Tongue (tissue), 2 donors: ENCODE data around the gene LIPE. TPM values are rescaled to one million over a fixed set of nuclear protein-coding genes. Genes with fewer than 3 reads are reported as not detected.

Experiments used
- DNase-seq: peaks from one replicate; pipeline ENCODE4 v3.0.0-alpha.2; 2015
- total RNA-seq: library from RNA; depleted of rRNA; stranded (reverse); fragments of >200 nt; gene quantifications from one replicate; pipeline ENCODE4 v1.2.3, GENCODE V29; 2014

The LIPE gene
- total RNA-seq, 1 donor from 2014 or later: 14.2 TPM

DNA sequence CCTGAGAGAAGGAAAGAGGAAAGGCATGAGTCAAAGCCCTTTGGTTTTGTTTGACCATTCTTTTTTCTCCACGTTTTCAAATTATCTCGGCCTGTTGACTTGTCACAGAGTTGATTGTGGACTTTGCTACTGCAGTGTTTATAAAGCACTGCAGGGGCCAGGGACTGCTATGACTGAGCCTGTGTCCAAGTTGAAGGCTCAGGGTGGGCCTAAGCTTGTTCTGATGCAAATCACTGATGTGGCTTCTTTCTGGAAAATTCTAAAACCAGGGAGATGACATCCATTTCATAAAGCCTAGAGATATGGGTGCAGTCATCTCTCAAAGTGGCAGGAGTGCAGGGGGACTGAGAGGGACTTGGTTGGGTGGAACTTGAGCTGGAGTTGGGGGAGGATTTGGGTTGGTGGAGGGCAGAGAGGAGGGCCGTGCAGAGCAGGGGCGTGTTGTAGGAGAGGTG is 16.8 kb upstream of the LIPE start:
- no peak for DNase-seq

DNA sequence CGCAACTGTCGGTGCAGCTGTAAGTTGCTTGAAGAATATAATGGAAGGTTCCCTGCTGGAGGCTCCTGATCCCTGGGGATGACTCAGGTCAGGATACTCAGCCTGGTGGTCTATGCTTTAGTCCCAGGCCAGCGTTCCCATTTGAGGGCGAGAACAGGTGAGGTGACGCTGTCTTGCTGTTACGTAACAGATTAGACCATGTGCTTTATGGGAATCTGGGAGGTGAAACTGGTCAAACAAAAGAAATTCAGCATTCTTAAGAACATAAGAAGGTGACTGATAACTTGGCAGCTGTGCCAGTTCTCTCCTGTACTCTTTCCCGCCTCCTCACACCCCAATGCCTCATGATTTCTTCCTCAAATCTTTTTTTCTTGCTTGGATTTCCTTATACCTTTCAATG is 15.6 kb upstream of the LIPE start, which contains the start of gene CXCL17:
TSS of gene CXCL17 (minus strand) at position 114 of the 400 bp plus-strand sequence. CDS start 114 bp downstream, outside the sequence.
- DNase-seq: no peak

DNA sequence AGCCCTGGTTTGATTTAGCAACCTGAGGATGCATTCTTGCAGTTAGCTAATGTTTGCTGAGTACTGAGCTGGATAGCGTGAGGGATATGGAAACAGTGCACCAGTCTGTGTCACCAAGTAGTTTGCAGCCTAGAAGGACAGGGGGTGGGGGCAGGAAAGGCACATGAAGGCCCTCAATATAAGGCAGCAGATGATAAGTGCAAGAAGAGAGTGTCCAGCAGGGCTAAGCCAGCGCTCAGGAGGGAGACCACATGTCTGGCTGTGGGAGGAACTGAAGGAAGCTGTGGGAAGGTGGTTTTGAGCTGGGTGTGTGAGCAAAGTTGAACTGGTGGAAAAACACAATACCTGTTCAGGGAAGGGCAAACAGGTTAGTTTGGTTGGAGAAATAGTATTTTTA is 13.9 kb upstream of the LIPE start:
- peak; percentile 46 for DNase-seq

DNA sequence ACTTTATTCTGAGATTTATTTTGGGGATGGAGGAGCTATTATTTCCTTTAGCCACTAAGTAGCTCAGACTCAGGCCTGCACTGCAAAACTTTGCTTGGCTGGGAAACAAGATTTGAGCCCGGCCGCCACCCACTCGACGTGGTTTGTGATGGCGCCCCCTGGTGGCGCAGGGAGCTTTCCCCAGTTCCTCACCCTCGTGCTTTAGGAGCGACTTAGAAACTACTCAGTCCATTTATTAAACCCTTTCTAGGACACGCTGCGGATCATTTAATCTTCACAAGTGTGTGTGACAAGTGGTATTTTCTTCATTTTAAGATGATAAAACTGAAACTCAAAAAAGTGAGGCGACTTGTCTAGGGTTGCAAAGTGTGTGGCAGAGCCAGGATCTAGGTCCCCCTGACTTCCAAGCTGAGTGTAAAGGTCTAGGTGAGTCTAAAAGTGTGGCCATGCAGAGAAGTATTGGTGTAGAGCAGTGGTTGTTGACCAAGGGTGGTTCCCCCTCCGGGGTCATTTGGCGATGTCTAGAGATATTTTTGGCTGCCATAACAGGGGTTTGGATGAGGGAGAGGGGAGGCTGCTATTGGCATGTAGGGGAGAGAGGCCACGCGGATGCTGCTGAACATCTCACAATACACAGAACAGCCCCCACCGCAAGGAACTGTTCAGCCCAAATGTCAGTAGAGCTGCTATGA is 13.3 kb upstream of the LIPE start:
- DNase-seq: peak; percentile 71

DNA sequence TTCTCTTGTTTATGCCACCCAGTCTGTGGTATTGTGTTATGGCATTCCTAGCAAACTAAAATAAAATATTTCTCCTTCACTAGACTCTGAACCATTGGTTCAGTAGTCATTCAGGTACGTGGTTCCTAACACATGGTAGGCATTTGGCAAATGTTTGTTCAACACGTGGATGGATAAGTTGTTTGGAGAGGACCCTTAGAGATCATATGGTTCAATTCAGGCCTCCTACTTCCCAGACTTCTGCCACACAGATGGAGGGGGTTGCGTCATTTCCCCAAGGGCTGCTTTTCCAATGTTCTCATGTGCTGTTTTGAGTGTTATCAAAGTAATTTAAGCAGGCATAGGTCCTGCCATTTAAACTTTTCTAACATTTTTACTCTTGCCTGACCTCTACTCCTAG is 8.8 kb upstream of the LIPE start:
- no peak for DNase-seq

DNA sequence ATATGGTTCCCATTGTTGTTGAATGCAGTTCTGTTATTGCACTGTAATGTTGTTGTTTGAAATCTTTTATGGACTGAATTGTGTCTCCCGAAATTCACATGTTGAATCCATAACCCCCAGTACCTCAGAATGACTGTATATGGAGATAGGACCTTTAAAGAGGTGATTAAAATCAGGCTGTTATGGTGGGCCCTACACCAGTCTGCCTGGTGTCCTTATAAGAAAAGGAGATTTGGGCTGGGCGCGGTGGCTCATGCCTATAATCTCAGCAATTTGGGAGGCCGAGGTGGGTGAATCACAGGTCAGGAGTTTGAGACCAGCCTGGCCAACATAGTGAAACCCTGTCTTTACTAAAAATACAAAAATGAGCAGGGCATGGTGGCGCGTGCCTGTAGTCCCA is 8.1 kb upstream of the LIPE start:
- no peak for DNase-seq

DNA sequence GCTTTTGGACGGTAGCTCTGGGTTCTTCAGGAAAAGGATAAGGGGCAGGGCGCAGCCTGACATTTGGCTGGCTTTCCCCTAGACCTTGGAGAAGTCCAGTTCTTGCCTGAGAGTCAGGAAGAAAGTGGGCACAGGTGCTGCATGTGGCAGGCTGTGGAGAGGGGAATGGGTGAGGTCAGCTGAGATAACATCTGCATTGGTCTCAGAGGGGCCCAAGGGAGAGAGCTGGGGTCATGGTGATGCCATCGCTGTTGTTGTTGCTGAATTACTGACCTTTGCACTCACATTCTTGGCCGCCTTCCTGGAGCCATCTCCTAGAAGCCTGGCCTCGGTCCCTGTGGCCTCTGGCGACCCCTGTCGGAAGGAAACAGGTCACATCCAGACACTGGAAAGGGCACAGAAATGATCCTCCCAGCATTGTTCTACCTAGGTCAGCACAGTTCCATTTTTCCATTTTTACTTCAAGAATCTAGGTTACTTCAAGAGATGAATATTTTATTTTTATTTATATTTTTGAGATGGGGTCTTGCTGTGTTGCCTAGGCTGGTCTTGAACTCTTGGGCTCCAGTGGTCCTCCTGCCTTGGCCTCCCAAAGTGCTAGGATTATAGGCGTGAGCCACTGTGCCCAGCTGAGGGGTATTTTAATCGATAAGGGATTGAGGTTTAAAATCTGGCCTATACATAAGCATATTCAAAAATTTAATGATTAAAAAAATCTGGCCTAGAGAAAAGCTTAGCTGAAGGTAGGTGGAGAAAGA is 6.5 kb upstream of the LIPE start:
- DNase-seq: peak; percentile 72

- no peak for DNase-seq
Observed at GRCh38 chr19:42431486-42431885, 4.3 kb upstream of the LIPE start.

DNA sequence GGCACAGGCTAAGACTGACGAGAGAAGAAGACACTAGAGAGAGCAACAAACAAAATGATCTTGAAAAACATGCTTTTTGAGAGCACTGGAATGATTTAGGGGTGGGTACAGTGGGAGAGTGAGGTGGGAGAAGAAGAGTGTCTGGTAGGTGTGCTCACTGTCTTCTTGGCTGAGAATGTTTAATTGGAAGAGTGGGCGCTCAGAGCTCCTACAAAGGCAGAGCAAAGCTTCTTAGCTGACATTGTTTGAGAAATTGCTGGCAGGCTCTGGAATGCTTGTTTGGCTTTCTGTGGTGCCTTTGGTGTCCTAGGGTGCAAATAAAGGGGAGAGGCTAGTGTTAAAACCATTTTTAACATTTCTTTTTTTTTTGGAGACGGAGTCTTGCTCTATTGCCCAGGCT is 1.5 kb upstream of the LIPE start:
- DNase-seq: no peak

GRCh38 chr19:42426643-42427042 is 545 bp downstream of the LIPE start:
- no peak for DNase-seq

- DNase-seq: no peak
Observed at GRCh38 chr19:42424712-42425131, 2.5 kb downstream of the LIPE start.

- no peak for DNase-seq
Observed at GRCh38 chr19:42424345-42424707, 2.9 kb downstream of the LIPE start.

DNA sequence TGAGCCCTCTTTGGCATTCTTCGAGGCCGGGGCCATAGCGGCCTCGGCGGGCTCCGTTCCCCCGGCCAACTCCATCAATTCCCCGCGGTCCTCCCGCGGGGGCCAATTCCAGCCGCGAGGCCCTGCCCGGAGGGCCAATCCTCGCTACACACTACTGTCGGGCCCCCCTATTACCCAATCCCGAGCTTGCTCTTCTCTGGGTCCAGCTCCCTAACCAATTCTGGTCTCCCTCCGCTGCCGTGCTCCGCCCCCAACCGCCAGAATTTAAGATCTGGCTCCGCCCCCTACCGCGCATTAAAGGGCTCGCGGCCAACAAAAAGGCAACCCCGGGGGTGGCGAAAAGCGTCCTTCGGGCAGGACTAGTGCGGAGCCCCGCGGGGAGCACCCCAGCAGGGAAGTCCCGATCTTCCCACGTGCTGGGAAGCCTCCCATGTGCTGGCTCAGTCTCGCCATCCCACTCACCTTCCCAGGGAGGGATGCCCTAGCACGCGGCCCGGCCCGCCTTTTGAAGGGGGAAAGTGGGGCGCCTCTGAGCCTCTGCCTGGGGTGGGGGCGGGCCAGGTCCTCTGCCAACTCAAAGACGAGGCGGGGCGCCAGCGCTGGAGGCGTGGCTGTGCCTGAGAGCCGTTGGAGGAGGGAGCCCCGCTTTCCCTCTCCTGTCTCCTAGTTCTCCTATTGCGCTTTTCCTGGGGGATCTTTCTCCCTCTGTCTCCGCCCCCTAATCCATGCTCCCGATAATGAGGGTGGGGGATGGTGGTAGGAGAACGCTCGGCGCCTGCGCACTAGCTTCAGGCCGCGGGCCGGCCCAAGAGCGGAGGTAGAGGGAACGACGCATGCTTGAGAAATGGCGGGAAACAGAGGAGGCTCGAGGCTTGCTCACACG is 3.5 kb downstream of the LIPE start:
- DNase-seq: peak; percentile 97

DNA sequence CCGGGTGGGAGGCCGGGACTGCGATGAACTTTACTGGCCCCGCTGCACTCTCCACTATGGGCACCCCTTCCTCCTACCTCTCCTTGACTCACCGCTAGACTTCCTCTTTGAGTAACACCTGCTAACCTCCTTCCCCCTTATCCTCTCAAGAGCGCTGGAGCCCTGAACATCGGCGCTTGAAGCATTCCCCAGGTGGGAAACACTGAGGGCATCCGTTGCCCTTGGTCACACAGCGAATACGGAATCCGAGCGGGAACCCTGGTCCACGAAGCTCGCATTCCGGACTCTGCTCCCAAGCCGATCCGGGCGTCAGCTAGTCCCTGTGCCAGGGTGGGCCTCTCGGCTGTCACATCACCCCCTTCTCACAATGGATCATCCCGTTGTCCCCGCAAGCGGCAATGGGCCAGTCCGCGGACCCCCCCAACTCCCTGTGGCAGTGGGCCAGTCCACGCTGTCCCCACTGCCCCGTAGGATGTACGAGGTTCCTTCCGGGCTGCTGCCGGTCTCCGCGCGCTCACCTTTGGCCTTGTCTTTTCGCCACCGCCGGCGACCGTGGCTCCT is 4.2 kb downstream of the LIPE start:
- DNase-seq: peak; percentile 71

DNA sequence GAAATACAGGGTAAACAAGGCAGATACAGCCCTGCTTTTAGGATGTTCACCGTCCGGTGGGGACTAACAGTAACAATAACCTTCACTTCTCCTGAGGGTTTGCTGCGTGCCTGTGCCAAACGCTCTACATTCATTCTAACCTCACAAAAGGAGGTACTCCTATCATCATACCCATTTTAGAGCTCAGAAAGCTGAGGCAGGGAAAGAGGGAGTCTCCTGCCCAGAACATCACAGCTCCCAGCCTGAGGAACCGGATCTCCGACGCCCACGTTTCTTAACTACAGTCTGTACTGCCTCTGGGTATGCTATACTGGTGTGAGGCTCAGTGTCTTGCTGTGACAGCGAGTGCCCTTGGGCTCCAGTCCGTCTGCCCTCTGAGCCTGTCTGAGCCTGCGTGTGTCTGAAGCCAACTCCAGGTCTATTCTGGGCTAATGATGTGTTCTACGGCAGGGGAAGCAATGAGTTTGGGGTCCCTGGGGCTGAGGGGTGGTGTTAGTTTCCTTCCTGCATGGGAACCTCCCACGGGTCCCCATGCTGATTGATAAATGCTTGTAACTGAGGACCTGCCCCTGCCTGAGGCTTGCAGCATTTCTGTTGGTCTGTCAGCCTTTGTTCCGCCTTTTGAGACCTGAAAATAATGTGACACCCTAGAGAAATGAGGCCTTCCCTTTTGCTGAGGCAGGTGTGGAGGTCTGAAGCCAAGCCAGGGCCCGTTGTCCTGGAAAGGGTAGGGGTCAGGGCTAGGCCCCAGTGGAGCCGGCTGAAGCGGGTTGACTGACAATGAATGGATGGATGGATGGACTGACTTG is 4.9 kb downstream of the LIPE start:
- peak; percentile 29 for DNase-seq

DNA sequence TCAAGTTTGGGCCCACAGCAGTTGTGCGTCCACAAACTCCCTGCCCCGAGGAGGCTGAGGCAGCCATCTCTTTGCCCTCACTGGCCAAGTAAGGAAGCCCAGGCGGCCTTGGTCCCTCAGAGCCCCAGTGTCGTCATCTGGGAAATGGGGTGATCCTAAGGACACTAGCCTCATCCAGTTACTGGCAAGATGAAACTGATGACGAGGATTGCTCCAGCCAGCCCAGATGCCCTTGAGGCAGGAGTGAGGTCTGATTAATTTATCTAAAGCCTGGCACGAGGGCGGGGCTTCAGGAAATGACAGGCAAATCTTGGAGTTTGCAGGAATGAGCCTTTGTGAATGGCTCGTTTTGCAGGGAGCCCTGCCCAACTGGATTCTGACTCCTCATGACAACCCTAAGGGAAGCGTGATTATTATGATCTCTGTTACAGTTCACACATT is 5.6 kb downstream of the LIPE start:
- no peak for DNase-seq

DNA sequence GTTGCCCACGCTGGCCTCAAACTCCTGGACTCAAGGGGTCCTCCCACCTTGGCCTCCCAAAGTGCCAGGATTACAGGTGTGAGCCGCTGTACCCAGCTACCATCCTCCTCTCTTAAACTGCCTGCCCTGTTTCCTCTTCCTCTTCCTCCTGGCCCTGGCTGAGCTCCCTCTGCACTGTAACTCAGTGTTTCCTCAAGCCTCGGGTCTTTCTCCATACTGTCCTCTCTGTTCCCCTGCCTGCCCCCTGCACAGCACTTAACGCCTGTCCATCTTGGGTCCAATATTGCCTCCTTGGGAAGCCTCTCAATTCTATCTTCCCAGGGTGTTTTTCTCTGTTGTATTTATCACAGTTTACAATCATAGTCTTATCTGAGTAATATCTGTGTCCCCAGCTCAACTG is 6.1 kb downstream of the LIPE start:
- DNase-seq: no peak

DNA sequence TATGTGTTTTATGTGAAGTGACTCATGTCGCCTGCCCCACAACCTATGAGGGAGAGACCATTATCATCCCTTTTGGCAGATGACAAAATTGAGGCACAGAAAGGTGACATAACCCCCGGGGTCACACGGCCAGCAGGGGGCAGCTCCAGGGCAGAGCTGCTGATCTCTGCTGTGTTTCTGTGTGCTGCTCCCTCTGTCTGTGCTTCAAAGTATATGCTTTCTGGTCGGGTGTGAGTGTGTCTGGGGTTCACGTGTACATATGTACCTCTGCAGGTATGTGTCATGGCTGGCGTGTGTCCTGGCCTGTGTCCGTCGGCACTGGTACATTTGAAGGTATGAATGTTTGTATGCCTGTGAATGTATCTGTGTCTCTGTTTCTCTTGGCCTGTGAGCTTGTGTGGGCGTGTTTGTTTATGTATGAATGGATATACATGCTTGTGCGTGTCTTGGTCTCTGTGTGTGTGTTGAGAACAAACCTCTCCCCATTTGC is 7.1 kb downstream of the LIPE start:
- DNase-seq: no peak

- no peak for DNase-seq
Observed at GRCh38 chr19:42419309-42419708, 7.9 kb downstream of the LIPE start.

- DNase-seq: peak; percentile 56
Observed at GRCh38 chr19:42412661-42413076, 14.5 kb downstream of the LIPE start.

- peak; percentile 53 for DNase-seq
Observed at GRCh38 chr19:42412227-42412626, 15.0 kb downstream of the LIPE start.
